ENCODE data around the gene KAT8. TPM values are rescaled to one million over a fixed set of nuclear protein-coding genes. Genes with fewer than 3 reads are reported as not detected.
A peak's percentile ranks its signal among the peaks of the same experiment; 100 is the strongest.

KAT8 gene
- total and polyA plus RNA-seq, 2 of the 13 experiments (the other 11 are each of a cell fraction or from before 2014, with no cell fraction given) = 79.0 to 84.2 TPM

DNA sequence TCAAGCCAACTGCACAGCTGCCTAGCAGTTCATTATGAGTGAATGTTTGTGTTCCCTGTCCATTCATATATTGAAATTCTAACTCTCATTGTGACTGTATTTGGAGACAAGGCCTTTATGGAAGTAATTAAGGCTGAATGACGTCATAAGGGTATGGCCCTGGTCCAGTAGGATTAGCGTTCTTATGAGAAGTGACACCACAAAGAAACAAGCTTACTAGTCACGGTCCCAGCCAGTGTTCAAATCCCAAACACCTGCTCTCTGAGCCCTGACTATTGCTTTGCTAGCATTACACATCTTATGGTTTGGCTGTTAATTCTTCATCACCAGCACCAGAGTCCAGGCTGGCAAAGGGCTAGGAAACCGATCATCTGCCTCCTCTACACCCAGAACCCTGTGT lies 45.6 kb upstream of the KAT8 start:
- Histone ChIP-seq H3K27me3 (ENCODE audit: control insufficient read depth in 1 of 2, insufficient read depth in 2 of 2, low read length in 2 of 2) (no peaks in the 10 kb centered on the region; a peak in 1 of 5 replicates), H3K4me1 (ENCODE audit: insufficient read depth, low read length) (peaks cover 22% of the 10 kb centered on the region), H3K27ac (ENCODE audit: extremely low read length, insufficient read depth, low read length) (peak overlapping the region; percentile 83), H3K9me3 (ENCODE audit: low read length) (no peaks in the 10 kb centered on the region), H3K9ac (ENCODE audit: insufficient read depth, low read depth, low read length) (peak overlapping the region; percentile 88), H3K79me2 (ENCODE audit: insufficient read depth, low read length) (peaks cover 55% of the 10 kb centered on the region), H3K4me2 (ENCODE audit: low read depth, low read length) (peak overlapping the region; percentile 78), H3K36me3 (replicated peaks in 1 of 2; ENCODE audit: control insufficient read depth in 1 of 2, insufficient read depth in 2 of 2, low read length in 2 of 2) (peaks cover 2 to 14% of the 10 kb centered on the region in 2 experiments; a peak in 3 of 5 replicates), H3K4me3 (replicated peaks in 1 of 3; ENCODE audit: insufficient read depth in 1 of 3, low read depth in 2 of 3, low read length in 3 of 3) (peak overlapping the region; percentile 75 to 97 (median 90)), H4K20me1 (ENCODE audit: insufficient read depth, low read length) (no peaks in the 10 kb centered on the region), H2AFZ (ENCODE audit: low read length) (no peak overlapping the region)
- FAIRE-seq = no peak
- ChIA-PET POLR2A (no interaction called here), CTCF (ENCODE audit: low intra/inter-chr PET ratio, low total read pairs) (no interaction called here)
- no TSS peak for BruUV-seq (replicated peaks)
- in situ Hi-C loops (cut with HindIII; ENCODE audit: extremely low pct_ligation_motif_present, low pct_unique_long_range_greater_than_20kb) (loop anchor here (5.0 kb wide), 2 partner anchors 40 to 85 kb away; partner anchors contain the start of genes HSD3B7 and STX4), intact Hi-C loops (cut with micrococcal nuclease; ENCODE audit: unreplicated experiment) (loop anchor here (1.0 to 2.0 kb wide), 2 partner anchors 45 kb away; partner anchors contain the start of gene KAT8)
- peak; percentile 69 for TF ChIP-seq ZBTB21 (CRISPR knock-in tag; IDR thresholded peaks at IDR 0.05)
- TF ChIP-seq, protein P1, sequence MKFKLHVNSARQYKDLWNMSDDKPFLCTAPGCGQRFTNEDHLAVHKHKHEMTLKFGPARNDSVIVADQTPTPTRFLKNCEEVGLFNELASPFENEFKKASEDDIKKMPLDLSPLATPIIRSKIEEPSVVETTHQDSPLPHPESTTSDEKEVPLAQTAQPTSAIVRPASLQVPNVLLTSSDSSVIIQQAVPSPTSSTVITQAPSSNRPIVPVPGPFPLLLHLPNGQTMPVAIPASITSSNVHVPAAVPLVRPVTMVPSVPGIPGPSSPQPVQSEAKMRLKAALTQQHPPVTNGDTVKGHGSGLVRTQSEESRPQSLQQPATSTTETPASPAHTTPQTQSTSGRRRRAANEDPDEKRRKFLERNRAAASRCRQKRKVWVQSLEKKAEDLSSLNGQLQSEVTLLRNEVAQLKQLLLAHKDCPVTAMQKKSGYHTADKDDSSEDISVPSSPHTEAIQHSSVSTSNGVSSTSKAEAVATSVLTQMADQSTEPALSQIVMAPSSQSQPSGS (CRISPR knock-in tag; IDR thresholded peaks at IDR 0.05) = 0 out of 2 replicates have a peak, but pooled peaks have one; percentile 26
- TF ChIP-seq ZNF264 (CRISPR knock-in tag; IDR thresholded peaks at IDR 0.05) = peak; percentile 75
- TF ChIP-seq MIER3 (CRISPR knock-in tag; IDR thresholded peaks at IDR 0.05; ENCODE audit: borderline replicate concordance) = no peak
- TF ChIP-seq ATF7 (IDR thresholded peaks at IDR 0.05) = peak; percentile 97
- TF ChIP-seq ATF7 (CRISPR knock-in tag; IDR thresholded peaks at IDR 0.05) = no peak
- peak; percentile 95 for TF ChIP-seq CREB1 (IDR thresholded peaks at IDR 0.05)
- TF ChIP-seq CREB1 (CRISPR knock-in tag; IDR thresholded peaks at IDR 0.05) = no peak
- no peak for TF ChIP-seq CEBPG (CRISPR knock-in tag; IDR thresholded peaks at IDR 0.05)
- TF ChIP-seq SNRNP70 (IDR thresholded peaks at IDR 0.05; ENCODE audit: low read depth, low read length) = no peak
- TF ChIP-seq HDAC6 (IDR thresholded peaks at IDR 0.05; ENCODE audit: low read depth, low read length) = no peak
- 23% methylated on average over 4 of the region's 4 CpGs for WGBS (ENCODE audit: low lambda C conversion rate)
- no peak for ATAC-seq
- DNase-seq (ENCODE audit: low spot score) = no peak

All from HepG2 (cell line).